Body of pancreas (tissue), 4 donors: Measurements from ENCODE around the gene IFNLR1.

Source experiments
- CTCF ChIP-seq, 7 experiments: fragments of 450-650 bp in 4 of 7; fragments of 200-600 bp in 3 of 7; sonication (generic) in 3 of 7; IDR thresholded peaks; one replicate each; pipeline ENCODE4 v1.5.1; 2016 to 2019; ENCODE audit warnings: antibody characterized with exemption in 7 of 7
- POLR2A ChIP-seq, 3 donors: fragments of 450-650 bp; IDR thresholded peaks; one replicate each; pipeline ENCODE4 v1.6.1; 2016; ENCODE audit warnings: antibody characterized with exemption in 3 of 3, mild to moderate bottlenecking in 2 of 3

GRCh38 chr1:24157918-24158481 is 29.1 kb downstream of the IFNLR1 start:
- TF ChIP-seq CTCF (IDR thresholded peaks at IDR 0.05) (peak in 1 of 7 experiments; percentile 13), POLR2A (IDR thresholded peaks at IDR 0.05) (no peak)
